Subcutaneous adipose tissue (tissue), 4 donors: Measurements from ENCODE around the gene NCKAP5. TPM values are rescaled to one million over a fixed set of nuclear protein-coding genes. Genes with fewer than 3 reads are reported as not detected.

Experiments used
- CTCF ChIP-seq: fragments of 450-650 bp; IDR thresholded peaks from one replicate; pipeline ENCODE4 v1.5.1; 2016; ENCODE audit warnings: low read depth, mild to moderate bottlenecking, control low read depth, antibody characterized with exemption, moderate library complexity
- total RNA-seq, 4 donors: library from RNA; depleted of rRNA; stranded (reverse); fragments of >200 nt; gene quantifications; one replicate each; pipeline ENCODE4 v1.1.0, GENCODE V29; 2016

NCKAP5 gene
- total RNA-seq, 4 donors from 2014 or later, result 1.5 to 6.4 (median 3.8) TPM

- no peak for TF ChIP-seq CTCF
Measured at GRCh38 chr2:133433455-133434451, 134.5 kb downstream of the NCKAP5 start.

- TF ChIP-seq CTCF, result no peak
Measured at GRCh38 chr2:133432778-133433177, 135.5 kb downstream of the NCKAP5 start.

GRCh38 chr2:133431289-133431688 is 137.0 kb downstream of the NCKAP5 start:
- TF ChIP-seq CTCF, result no peak

- no peak for TF ChIP-seq CTCF
Measured at GRCh38 chr2:133426791-133427190, 141.5 kb downstream of the NCKAP5 start.

GRCh38 chr2:133425612-133426011 is 142.7 kb downstream of the NCKAP5 start:
- TF ChIP-seq CTCF, result no peak

GRCh38 chr2:133424876-133425275 is 143.4 kb downstream of the NCKAP5 start:
- no peak for TF ChIP-seq CTCF

- no peak for TF ChIP-seq CTCF
Measured at GRCh38 chr2:133422931-133423351, 145.3 kb downstream of the NCKAP5 start.
